H54 (cell line): ENCODE data around the gene TIMM10B.

Experiments used
- DNase-seq: peaks from one replicate; pipeline ENCODE4 v3.0.0; 2011; ENCODE audit warnings: low spot score, mixed read lengths; ENCODE audit not compliant: insufficient read length
- FAIRE-seq: peaks from 3 replicates; lab custom pipeline; 2011; peaks lifted over from hg19 to GRCh38; lab: Jason Lieb, UNC
- POLR2A ChIP-seq: IDR thresholded peaks from 2 replicates; pipeline ENCODE4 v1.6.1; 2011; ENCODE audit warnings: low read depth, mild to moderate bottlenecking, low read length

The TIMM10B gene

GRCh38 chr11:6481012-6481923 lies at the start of gene TIMM10B, which contains the start of gene ARFIP2:
Gene TIMM10B, plus strand, starts transcription at chr11:6481501. Its CDS starts 16 bp downstream, at chr11:6481517.
Gene ARFIP2, minus strand, starts transcription at chr11:6481331. Its CDS starts 910 bp downstream, at chr11:6480421.
- DNase-seq (peak; percentile 100), FAIRE-seq (peak; percentile 86)
- TF ChIP-seq POLR2A: peak; percentile 94

GRCh38 chr11:6431861-6432260 lies 49.4 kb upstream of the TIMM10B start:
- DNase-seq (peak; percentile 94), FAIRE-seq (peak; percentile 79)
- TF ChIP-seq POLR2A: no peak

DNA sequence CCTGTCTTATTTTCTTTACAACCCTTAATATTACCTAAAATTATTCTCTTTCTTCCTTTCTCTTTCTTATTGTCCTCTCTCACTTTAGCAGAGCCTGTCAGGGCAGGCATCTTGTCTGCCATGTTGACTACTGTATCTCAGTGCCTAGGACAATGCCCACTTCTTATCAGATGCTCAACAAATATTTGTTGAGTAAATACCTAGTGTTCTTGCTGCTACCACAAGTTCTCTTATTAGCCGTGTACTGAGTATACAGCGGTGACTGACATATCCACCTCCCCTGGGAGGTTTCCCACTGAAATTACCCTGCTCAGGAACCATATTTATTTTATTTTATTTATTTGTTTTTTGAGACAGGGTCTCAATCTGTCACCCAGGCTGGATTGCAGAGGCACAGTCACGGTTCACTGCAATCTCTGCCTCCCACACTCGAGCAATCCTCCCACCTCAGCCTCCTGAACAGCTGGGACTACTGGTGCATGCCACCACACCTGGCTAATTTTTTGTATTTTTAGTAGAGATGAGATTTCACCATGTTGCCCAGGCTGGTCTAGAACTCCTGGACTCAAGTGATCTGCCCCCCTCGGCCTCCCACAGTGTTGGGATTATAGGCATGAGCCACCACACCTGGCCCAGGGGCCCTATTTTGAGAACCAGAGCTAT lies 47.2 kb upstream of the TIMM10B start:
- no peak for TF ChIP-seq POLR2A
- FAIRE-seq: no peak

GRCh38 chr11:6437423-6437822 lies 43.9 kb upstream of the TIMM10B start:
- FAIRE-seq (no peak), DNase-seq (no peak)
- TF ChIP-seq POLR2A: no peak

More for the DNA sequence above, 47.2 kb upstream of the TIMM10B start:
- DNase-seq: no peak

GRCh38 chr11:6437993-6438392 lies 43.3 kb upstream of the TIMM10B start:
- DNase-seq (no peak), FAIRE-seq (no peak)
- TF ChIP-seq POLR2A: no peak

GRCh38 chr11:6438979-6439571 lies 42.2 kb upstream of the TIMM10B start:
- no peak for TF ChIP-seq POLR2A
- FAIRE-seq (peak; percentile 50), DNase-seq (peak; percentile 56)

GRCh38 chr11:6440906-6441358 lies 40.4 kb upstream of the TIMM10B start, which contains the start of gene HPX:
Gene HPX, minus strand, starts transcription at chr11:6440987. Its CDS starts 24 bp downstream, at chr11:6440963.
- FAIRE-seq: no peak
- no peak for DNase-seq
- no peak for TF ChIP-seq POLR2A

DNA sequence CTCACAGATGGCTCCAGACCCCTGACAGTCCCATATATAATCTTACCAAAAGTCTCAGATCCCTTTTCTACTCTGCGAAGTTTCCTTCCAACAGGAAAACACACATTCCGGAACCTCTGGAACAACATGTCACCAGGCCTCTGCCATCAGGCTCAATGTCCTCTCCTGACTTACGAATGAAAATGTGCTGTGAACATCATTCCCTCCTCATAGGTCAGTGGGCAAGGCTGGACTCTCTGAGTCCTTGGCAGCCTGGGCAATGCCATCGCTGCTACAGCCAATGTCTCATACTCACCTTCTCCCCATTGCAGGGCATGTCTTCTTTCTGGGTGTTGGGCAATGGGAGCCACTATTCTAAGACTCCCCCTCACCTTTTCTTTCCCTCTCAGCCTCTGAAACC lies 38.9 kb upstream of the TIMM10B start:
- no peak for FAIRE-seq
- DNase-seq: no peak
- TF ChIP-seq POLR2A: no peak

- TF ChIP-seq POLR2A: no peak
- DNase-seq: peak; percentile 79
- FAIRE-seq: no peak
Measured at GRCh38 chr11:6443269-6444003, 37.9 kb upstream of the TIMM10B start.

DNA sequence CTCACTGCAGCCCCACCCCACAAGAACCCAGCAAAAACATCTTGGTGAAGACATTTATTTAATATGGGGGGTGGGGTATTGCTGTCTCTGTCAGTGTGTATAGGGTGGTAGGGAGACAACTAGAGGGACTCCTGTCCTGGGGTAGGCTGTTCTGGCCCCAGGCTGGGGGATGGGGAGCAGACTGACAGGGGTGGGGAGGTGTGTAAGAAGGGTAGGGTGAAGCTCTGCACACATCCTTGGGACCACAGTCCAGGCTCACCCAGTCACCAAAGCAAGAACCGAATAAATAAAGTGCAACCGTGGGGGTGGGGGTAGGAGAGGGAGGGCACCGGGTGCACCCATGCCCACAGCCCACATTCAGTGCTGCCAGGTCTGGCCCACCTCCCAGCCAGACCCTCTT lies 32.7 kb upstream of the TIMM10B start:
- no peak for FAIRE-seq
- DNase-seq: no peak
- TF ChIP-seq POLR2A: no peak

DNA sequence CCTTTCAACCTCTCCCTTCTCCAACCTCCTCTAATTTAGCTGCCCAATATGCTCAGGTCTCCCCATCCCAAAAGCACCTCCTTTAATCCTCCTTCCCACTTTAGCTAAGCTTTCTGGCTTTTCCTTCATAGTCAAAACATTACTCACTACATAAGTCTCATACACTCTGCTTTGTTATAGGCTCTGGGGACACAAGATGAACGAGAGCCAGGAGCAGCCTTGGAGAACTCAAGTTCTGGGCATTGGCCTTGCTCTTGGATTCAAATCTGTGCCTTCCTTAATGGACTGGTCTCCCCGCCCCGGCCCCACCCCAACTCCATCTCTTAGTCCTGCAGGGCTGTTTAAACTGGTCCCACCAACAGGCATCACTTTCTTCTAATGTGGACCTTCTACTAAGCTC lies 29.1 kb upstream of the TIMM10B start:
- DNase-seq (no peak), FAIRE-seq (no peak)
- no peak for TF ChIP-seq POLR2A

- TF ChIP-seq POLR2A: no peak
- FAIRE-seq (no peak), DNase-seq (no peak)
Measured at GRCh38 chr11:6453152-6453551, 28.1 kb upstream of the TIMM10B start.

- DNase-seq (no peak), FAIRE-seq (no peak)
- no peak for TF ChIP-seq POLR2A
Measured at GRCh38 chr11:6455070-6455469, 26.2 kb upstream of the TIMM10B start.
